ENCODE measurements around the gene PIK3AP1. TPM values are rescaled to one million over a fixed set of nuclear protein-coding genes. Genes with fewer than 3 reads are reported as not detected.

Gene PIK3AP1
- total RNA-seq, 1 experiment from 2014 or later: 4.3 TPM

DNA sequence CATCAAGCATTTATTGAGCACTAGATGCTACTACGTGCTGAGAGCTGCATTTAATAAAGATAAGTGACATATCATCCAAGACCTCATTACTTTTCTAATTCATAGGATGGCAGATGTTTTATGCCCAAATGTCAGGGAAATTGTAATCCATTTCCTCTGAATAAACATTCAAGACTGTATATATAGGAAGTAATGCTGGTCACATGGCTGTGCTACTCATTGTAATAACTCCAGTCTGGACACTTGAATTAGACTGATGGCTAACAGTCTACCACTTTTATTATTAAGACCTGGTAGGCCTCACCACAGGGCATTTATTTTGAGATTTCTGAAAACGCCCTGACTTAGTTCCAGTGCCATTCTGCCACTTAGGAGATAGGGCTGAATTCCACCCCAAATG is 36.6 kb downstream of the PIK3AP1 start (continued):
- TF ChIP-seq MYBL2 (CRISPR knock-in tag; IDR thresholded peaks at IDR 0.05): no peak
- TF ChIP-seq, protein P1, sequence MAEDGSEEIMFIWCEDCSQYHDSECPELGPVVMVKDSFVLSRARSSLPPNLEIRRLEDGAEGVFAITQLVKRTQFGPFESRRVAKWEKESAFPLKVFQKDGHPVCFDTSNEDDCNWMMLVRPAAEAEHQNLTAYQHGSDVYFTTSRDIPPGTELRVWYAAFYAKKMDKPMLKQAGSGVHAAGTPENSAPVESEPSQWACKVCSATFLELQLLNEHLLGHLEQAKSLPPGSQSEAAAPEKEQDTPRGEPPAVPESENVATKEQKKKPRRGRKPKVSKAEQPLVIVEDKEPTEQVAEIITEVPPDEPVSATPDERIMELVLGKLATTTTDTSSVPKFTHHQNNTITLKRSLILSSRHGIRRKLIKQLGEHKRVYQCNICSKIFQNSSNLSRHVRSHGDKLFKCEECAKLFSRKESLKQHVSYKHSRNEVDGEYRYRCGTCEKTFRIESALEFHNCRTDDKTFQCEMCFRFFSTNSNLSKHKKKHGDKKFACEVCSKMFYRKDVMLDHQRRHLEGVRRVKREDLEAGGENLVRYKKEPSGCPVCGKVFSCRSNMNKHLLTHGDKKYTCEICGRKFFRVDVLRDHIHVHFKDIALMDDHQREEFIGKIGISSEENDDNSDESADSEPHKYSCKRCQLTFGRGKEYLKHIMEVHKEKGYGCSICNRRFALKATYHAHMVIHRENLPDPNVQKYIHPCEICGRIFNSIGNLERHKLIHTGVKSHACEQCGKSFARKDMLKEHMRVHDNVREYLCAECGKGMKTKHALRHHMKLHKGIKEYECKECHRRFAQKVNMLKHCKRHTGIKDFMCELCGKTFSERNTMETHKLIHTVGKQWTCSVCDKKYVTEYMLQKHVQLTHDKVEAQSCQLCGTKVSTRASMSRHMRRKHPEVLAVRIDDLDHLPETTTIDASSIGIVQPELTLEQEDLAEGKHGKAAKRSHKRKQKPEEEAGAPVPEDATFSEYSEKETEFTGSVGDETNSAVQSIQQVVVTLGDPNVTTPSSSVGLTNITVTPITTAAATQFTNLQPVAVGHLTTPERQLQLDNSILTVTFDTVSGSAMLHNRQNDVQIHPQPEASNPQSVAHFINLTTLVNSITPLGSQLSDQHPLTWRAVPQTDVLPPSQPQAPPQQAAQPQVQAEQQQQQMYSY (CRISPR knock-in tag; IDR thresholded peaks at IDR 0.05): no peak
- TF ChIP-seq KAT7 (CRISPR knock-in tag; IDR thresholded peaks at IDR 0.05; ENCODE audit: borderline replicate concordance): no peak
- TF ChIP-seq, protein P2, sequence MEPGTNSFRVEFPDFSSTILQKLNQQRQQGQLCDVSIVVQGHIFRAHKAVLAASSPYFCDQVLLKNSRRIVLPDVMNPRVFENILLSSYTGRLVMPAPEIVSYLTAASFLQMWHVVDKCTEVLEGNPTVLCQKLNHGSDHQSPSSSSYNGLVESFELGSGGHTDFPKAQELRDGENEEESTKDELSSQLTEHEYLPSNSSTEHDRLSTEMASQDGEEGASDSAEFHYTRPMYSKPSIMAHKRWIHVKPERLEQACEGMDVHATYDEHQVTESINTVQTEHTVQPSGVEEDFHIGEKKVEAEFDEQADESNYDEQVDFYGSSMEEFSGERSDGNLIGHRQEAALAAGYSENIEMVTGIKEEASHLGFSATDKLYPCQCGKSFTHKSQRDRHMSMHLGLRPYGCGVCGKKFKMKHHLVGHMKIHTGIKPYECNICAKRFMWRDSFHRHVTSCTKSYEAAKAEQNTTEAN (CRISPR knock-in tag; IDR thresholded peaks at IDR 0.05): no peak
- no peak for TF ChIP-seq CREB1 (CRISPR knock-in tag; IDR thresholded peaks at IDR 0.05)
- no peak for TF ChIP-seq FOXP4 (CRISPR knock-in tag; IDR thresholded peaks at IDR 0.05)
- no peak for TF ChIP-seq NFATC4 (CRISPR knock-in tag; IDR thresholded peaks at IDR 0.05)
- TF ChIP-seq, protein P3, sequence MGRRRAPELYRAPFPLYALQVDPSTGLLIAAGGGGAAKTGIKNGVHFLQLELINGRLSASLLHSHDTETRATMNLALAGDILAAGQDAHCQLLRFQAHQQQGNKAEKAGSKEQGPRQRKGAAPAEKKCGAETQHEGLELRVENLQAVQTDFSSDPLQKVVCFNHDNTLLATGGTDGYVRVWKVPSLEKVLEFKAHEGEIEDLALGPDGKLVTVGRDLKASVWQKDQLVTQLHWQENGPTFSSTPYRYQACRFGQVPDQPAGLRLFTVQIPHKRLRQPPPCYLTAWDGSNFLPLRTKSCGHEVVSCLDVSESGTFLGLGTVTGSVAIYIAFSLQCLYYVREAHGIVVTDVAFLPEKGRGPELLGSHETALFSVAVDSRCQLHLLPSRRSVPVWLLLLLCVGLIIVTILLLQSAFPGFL (CRISPR knock-in tag; IDR thresholded peaks at IDR 0.05; ENCODE audit: borderline replicate concordance): no peak
- no peak for TF ChIP-seq NFE2L1 (CRISPR knock-in tag; IDR thresholded peaks at IDR 0.05)

GRCh38 chr10:96683065-96683464 is 37.2 kb downstream of the PIK3AP1 start:
- no peak for ATAC-seq
- H3K9me3 Mint-ChIP-seq: peaks cover 19% of the 10 kb centered on the region
- ChIA-PET POLR2A (no interaction called here), CTCF (no interaction called here)
- H3K27ac Mint-ChIP-seq: no peak overlapping the region
- no peaks in the 10 kb centered on the region for H3K27me3 Mint-ChIP-seq (ENCODE audit: low read depth)
- no peaks in the 10 kb centered on the region; the same call in 1 of the 2 replicates for H3K4me1 Mint-ChIP-seq
- TF ChIP-seq CREM (CRISPR knock-in tag; IDR thresholded peaks at IDR 0.05): no peak
- no peak for TF ChIP-seq KAT7 (CRISPR knock-in tag; IDR thresholded peaks at IDR 0.05; ENCODE audit: borderline replicate concordance)
- TF ChIP-seq ZNF423 (CRISPR knock-in tag; IDR thresholded peaks at IDR 0.05): no peak
- no peak for TF ChIP-seq MXD4 (CRISPR knock-in tag; IDR thresholded peaks at IDR 0.05; ENCODE audit: borderline replicate concordance)
- TF ChIP-seq AFF4 (CRISPR knock-in tag; IDR thresholded peaks at IDR 0.05; ENCODE audit: borderline replicate concordance): no peak
- no peak for TF ChIP-seq USF2 (CRISPR knock-in tag; IDR thresholded peaks at IDR 0.05)
- TF ChIP-seq ZSCAN18 (CRISPR knock-in tag; IDR thresholded peaks at IDR 0.05): no peak
- TF ChIP-seq SMAD4 (CRISPR knock-in tag; IDR thresholded peaks at IDR 0.05): no peak
- 0 out of 2 replicates have a peak, but pooled peaks cover 3% of the 10 kb centered on the region for H3K36me3 Mint-ChIP-seq
- H3K4me3 Mint-ChIP-seq: no peak overlapping the region
- no peak for DNase-seq (ENCODE audit: low spot score)
